ENCODE data around the gene APLF. TPM values are rescaled to one million over a fixed set of nuclear protein-coding genes. Genes with fewer than 3 reads are reported as not detected.

The APLF gene
- total RNA-seq, 2 donors from 2014 or later: 8.7 to 9.7 TPM

DNA sequence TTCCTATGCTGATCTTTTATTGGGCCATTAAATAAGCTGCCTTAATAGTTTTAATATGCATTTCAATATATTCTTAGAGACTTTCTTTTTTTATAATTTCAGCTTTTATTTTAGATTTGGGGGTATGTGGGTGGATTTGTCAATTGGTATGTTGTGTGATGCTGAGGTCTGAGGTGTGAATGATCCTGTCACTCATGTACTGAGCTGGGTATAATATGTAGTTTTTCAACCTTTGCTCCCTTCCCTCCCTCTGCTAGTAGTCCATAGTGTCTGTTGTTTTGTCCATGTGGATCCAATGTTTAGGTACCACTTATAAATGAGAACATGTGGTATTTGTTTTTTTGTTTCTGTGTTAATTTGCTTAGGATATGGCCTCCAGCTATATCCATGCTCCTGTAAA, 140.5 kb downstream of the APLF start:
- H3K4me1 Mint-ChIP-seq: no peaks in the 10 kb centered on the region
- no peaks in the 10 kb centered on the region for H3K4me1 ChIP-seq (ENCODE audit: control insufficient read depth, insufficient read depth, low read length)

DNA sequence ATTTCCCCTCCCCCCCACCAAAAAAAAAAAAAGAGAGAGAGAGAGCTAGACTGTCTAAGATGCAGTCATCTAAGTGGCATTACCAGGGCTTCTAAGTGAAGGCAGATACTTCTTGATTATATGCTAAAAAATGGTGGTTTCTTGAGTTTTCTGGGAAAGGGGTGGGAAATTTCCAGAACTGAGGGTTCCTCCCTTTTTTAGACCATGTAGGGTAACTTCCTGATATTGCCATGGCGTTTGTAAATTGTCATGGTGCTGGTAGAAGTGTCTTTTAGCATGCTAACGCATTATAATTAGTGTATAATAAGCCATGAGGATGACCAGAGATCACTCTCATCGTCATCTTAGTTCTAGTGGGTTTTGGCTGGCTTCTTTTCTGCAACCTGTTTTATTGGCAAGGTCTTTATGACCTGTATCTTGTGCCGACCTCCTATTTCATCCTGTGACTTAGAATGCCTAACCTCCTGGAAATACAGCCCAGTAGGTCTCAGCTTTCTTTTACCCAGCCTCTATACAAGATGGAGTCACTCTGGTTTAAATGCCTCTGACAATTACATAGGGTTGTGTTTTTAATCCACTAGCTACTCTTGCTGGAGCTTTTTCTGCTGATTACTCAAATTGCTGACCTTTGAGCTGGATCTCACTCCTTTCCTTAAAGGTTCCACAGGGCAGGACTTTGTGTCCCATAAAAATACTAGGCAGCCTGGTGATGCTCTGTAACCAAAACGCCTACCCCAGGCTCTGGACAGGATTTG, 145.6 kb downstream of the APLF start:
- H3K4me3 ChIP-seq (ENCODE audit: low read length): no peak overlapping the region
- H3K36me3 Mint-ChIP-seq (ENCODE audit: low read depth): peaks cover 8% of the 10 kb centered on the region
- 78 to 86% methylated on average over 4 to 5 of the region's 5 CpGs for WGBS, 2 experiments (ENCODE audit: insufficient coverage in 1 of 2, insufficient read length in 1 of 2)
- DNase-seq: no peak
- H3K27me3 Mint-ChIP-seq (ENCODE audit: insufficient read depth): no peaks in the 10 kb centered on the region
- H3K4me1 ChIP-seq (ENCODE audit: control insufficient read depth, insufficient read depth, low read length): no peaks in the 10 kb centered on the region
- H3K27ac ChIP-seq (ENCODE audit: low read depth, low read length): no peak overlapping the region
- no peak overlapping the region for H3K4me3 Mint-ChIP-seq
- no peak overlapping the region for H3K9ac ChIP-seq (ENCODE audit: extremely low read depth, low read length, poor library complexity, severe bottlenecking)
- no peaks in the 10 kb centered on the region for H3K27me3 ChIP-seq (ENCODE audit: control insufficient read depth, insufficient read depth, low read length, poor library complexity, severe bottlenecking)
- H3K36me3 ChIP-seq (ENCODE audit: control insufficient read depth, insufficient read depth, low read length): no peaks in the 10 kb centered on the region
- H3K4me1 Mint-ChIP-seq: no peaks in the 10 kb centered on the region
- H3K27ac Mint-ChIP-seq: no peak overlapping the region
- H3K9me3 ChIP-seq (ENCODE audit: control insufficient read depth, low read length): peaks cover 5% of the 10 kb centered on the region
- TF ChIP-seq, protein P1, sequence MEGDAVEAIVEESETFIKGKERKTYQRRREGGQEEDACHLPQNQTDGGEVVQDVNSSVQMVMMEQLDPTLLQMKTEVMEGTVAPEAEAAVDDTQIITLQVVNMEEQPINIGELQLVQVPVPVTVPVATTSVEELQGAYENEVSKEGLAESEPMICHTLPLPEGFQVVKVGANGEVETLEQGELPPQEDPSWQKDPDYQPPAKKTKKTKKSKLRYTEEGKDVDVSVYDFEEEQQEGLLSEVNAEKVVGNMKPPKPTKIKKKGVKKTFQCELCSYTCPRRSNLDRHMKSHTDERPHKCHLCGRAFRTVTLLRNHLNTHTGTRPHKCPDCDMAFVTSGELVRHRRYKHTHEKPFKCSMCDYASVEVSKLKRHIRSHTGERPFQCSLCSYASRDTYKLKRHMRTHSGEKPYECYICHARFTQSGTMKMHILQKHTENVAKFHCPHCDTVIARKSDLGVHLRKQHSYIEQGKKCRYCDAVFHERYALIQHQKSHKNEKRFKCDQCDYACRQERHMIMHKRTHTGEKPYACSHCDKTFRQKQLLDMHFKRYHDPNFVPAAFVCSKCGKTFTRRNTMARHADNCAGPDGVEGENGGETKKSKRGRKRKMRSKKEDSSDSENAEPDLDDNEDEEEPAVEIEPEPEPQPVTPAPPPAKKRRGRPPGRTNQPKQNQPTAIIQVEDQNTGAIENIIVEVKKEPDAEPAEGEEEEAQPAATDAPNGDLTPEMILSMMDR (conservative IDR thresholded peaks at IDR 0.05): no peak
- peaks cover 38% of the 10 kb centered on the region for H3K9me3 Mint-ChIP-seq

More for the DNA sequence above, 140.5 kb downstream of the APLF start:
- Mint-ChIP-seq H3K4me3 (no peak overlapping the region), H3K27me3 (ENCODE audit: insufficient read depth) (no peaks in the 10 kb centered on the region), H3K9me3 (peaks cover 35% of the 10 kb centered on the region), H3K36me3 (ENCODE audit: low read depth) (peaks cover 5% of the 10 kb centered on the region), H3K27ac (no peak overlapping the region)
- Histone ChIP-seq H3K36me3 (ENCODE audit: control insufficient read depth, insufficient read depth, low read length) (no peaks in the 10 kb centered on the region), H3K4me3 (ENCODE audit: low read length) (no peak overlapping the region), H3K9me3 (ENCODE audit: control insufficient read depth, low read length) (peaks cover 5% of the 10 kb centered on the region), H3K27me3 (ENCODE audit: control insufficient read depth, insufficient read depth, low read length, poor library complexity, severe bottlenecking) (no peaks in the 10 kb centered on the region), H3K9ac (ENCODE audit: extremely low read depth, low read length, poor library complexity, severe bottlenecking) (no peak overlapping the region), H3K27ac (ENCODE audit: low read depth, low read length) (no peak overlapping the region)
- DNase-seq: no peak
- TF ChIP-seq, protein P1 (conservative IDR thresholded peaks at IDR 0.05): no peak

DNA sequence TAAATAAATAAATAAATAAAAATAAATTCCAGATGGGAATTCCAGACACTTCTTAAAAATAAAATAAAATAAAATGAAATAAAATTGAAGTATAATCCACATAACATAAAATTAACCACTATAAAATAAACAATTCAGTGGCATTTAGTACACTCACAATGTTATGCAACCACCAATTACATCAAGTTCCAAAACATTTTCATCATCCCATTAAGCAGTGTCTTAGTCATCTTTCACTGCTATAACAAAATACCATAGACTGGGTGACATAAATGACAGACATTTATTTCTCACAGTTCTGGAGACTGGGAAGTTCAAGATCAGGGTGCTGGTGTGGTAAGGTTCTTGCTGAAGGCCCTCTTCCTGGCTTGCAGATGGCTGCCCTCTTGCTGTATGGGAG, 153.4 kb downstream of the APLF start:
- Mint-ChIP-seq H3K9me3 (peaks cover 44% of the 10 kb centered on the region), H3K4me1 (no peaks in the 10 kb centered on the region), H3K36me3 (ENCODE audit: low read depth) (peaks cover 10% of the 10 kb centered on the region), H3K4me3 (no peak overlapping the region), H3K27me3 (ENCODE audit: insufficient read depth) (no peaks in the 10 kb centered on the region), H3K27ac (no peak overlapping the region)
- peaks cover 33% of the 10 kb centered on the region for H3K9me3 ChIP-seq (ENCODE audit: control insufficient read depth, low read length)
- no peaks in the 10 kb centered on the region for H3K36me3 ChIP-seq (ENCODE audit: control insufficient read depth, insufficient read depth, low read length)
- no peak overlapping the region for H3K27ac ChIP-seq (ENCODE audit: low read depth, low read length)
- no peak overlapping the region for H3K9ac ChIP-seq (ENCODE audit: extremely low read depth, low read length, poor library complexity, severe bottlenecking)
- no peaks in the 10 kb centered on the region for H3K4me1 ChIP-seq (ENCODE audit: control insufficient read depth, insufficient read depth, low read length)
- H3K27me3 ChIP-seq (ENCODE audit: control insufficient read depth, insufficient read depth, low read length, poor library complexity, severe bottlenecking): no peaks in the 10 kb centered on the region
- no peak overlapping the region for H3K4me3 ChIP-seq (ENCODE audit: low read length)
- TF ChIP-seq, protein P1 (conservative IDR thresholded peaks at IDR 0.05): no peak
- no peak for DNase-seq

Data from endodermal cell (in vitro differentiated cells).